ENCODE results near the gene ST7.
"Not testable (repeated sequence)": the region's sequence is repeated elsewhere in the genome, so short reads cannot be mapped to it uniquely, and the experiment has no call there.

ST7 gene, protein sequence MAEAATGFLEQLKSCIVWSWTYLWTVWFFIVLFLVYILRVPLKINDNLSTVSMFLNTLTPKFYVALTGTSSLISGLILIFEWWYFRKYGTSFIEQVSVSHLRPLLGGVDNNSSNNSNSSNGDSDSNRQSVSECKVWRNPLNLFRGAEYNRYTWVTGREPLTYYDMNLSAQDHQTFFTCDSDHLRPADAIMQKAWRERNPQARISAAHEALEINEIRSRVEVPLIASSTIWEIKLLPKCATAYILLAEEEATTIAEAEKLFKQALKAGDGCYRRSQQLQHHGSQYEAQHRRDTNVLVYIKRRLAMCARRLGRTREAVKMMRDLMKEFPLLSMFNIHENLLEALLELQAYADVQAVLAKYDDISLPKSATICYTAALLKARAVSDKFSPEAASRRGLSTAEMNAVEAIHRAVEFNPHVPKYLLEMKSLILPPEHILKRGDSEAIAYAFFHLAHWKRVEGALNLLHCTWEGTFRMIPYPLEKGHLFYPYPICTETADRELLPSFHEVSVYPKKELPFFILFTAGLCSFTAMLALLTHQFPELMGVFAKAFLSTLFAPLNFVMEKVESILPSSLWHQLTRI

GRCh38 chr7:116953372-116953905 is at the start of gene ST7:
Gene ST7 (plus strand): TSS chr7:116953501. CDS start chr7:116953541, 40 bp downstream.
- DNase-seq, result peak; percentile 36 to 73 (median 60)

- no peak for DNase-seq
Measured at GRCh38 chr7:116906391-116906790, 46.9 kb upstream of the ST7 start.

DNA sequence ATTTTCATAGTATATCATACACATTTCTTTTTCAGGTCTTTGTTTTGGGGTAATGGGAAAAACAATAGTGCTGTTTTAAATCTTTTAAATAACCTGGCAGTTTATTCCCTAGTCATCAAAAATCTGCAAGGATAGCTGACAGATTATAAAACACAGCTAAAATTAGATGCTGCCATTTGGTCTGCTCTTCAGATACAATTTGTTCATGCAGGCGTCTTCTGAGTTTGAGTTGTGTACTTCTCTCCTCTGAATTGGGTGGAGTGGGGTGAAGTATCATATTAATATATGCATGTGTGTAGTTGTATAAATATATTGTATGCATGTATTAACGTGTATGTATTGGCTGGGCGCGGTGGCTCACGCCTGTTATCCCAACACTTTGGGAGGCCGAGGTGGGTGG is 42.9 kb upstream of the ST7 start:
- DNase-seq, result no peak

DNA sequence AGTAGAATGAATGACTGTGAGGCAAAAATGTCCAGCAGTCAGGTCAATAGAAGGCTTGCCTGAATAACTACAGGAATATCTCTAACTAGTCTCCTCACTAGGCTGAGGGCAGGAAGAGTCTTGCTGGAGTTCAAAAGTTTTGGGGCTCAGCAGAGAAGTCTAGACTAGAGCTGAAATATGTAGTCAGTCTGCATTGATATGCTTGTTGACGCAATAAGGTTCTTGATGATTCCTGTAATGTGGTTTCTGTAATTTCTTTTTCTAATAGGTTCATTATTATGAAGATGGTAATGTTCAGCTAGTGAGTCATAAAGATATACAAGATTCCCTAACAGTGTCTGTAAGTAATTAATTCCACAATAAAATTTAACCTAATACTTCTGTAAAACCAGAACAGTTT is 41.5 kb upstream of the ST7 start:
- DNase-seq, result no peak

GRCh38 chr7:116912269-116912909 is 40.9 kb upstream of the ST7 start:
- no peak for DNase-seq

DNA sequence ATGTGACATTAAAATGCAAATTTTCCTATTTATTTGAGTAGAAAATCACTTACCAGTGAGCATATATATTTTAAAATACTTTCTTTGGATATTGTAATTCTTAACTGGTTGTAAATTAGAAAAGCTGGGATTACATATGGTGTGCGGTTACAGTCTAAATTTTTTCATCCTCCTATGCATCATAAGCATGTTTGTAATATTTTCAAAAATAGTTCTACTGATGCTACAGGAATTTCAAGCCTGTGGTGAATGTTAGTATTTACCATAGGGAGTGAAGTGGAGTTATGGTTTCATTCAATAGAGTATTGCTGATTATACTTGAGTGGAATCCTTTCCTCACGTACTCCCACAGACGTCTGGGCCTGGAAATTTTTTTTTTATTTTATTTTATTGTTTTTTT is 34.6 kb upstream of the ST7 start:
- no peak for DNase-seq

DNA sequence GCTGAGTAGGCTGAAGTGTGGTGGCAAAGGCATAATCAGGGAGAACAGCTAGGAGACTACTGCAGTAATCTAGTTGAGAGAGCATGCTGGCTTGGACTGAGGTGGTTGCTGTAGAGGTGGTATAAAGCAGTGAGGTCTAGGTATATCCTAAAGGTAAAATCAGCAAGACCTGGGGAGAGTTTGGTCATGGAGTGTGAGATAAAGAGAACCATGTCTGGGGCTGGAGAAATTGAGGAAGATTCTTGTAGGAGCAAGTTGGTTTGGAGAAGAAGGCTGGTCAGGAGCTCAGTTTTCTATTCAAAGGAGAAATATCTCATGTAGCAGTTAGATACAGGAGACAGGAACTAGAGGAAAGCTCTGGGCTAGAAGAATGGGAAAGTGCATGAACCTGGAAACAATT is 32.9 kb upstream of the ST7 start:
- no peak for DNase-seq

GRCh38 chr7:116922545-116922944 is 30.8 kb upstream of the ST7 start:
- no peak for DNase-seq

GRCh38 chr7:116924741-116925140 is 28.6 kb upstream of the ST7 start:
- DNase-seq, result no peak

DNA sequence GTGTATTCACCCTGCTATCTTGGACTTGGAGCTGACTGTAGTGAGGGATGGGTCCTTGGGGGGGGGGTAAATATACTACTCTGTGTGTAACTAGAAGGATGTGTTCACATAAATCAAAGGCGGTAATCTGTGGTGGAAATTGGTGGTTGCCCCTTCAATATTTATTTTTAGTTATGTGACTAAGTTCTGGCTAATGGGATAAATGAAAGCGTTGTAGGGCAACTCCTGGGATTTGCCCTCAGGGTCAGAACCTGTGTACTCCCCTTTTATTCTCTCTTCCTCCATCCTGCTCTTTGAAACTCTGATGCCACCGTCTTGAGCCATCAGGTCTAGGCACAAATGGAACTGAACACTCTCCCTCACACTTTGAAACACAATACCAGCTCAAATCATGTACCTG is 24.3 kb upstream of the ST7 start:
- DNase-seq, result no peak

DNA sequence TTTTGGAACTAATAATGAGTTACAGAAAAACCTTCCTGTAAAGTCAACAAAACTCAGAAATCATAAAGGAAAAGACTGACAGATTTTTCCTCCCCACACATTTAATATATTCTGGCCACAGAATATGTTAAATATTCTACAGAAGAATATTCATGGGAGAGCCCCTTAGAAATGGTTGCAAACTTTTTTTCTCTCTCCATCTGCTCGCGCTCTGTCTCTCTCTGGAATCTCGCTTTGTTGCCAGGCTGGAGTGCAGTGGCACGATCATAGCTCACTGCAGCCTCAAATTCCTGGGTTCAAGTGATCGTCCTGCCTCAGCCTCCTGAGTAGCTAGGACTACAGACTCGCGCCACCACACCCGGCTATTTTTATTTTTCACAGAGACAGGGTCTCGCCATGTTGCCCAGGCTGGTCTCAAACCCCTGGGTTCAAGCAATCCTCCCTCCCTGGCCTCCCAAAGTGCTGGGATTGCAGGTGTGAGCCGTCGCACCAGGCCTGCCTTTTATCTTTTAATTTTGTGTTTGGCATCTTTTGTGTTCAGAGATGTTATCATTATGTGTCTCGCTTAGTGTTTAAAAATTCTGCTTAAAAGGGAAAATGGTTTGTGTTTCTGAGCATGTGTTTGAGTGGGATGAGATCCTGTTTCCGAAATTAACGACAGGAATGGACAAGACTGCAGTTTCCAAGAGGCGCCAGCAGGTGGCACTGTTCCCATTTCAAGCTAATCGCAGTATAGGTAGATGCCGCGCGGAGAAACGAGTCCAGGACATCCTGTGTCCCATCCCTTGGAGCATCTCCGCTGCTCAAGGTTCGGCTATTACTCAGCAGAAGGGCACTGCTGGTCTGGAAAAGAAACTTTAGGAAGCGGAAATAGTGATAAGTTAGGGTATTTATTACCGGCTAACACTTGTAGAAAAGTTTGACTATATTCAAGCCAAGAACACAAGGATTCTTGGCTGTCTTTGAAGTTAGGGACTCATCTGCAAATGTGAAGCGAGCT is 23.1 kb upstream of the ST7 start:
- DNase-seq, result peak; percentile 21 to 79 (median 64)

GRCh38 chr7:116932566-116932965 is 20.7 kb upstream of the ST7 start:
- no peak for DNase-seq

GRCh38 chr7:116933465-116933864 is 19.8 kb upstream of the ST7 start:
- no peak for DNase-seq

- DNase-seq, result no peak
Measured at GRCh38 chr7:116934580-116934979, 18.7 kb upstream of the ST7 start.

GRCh38 chr7:116936844-116937243 is 16.5 kb upstream of the ST7 start:
- DNase-seq, result not testable (repeated sequence)

GRCh38 chr7:116938678-116939077 is 14.6 kb upstream of the ST7 start:
- DNase-seq, result no peak

GRCh38 chr7:116940689-116941370 is 12.5 kb upstream of the ST7 start:
- DNase-seq, result no peak

DNA sequence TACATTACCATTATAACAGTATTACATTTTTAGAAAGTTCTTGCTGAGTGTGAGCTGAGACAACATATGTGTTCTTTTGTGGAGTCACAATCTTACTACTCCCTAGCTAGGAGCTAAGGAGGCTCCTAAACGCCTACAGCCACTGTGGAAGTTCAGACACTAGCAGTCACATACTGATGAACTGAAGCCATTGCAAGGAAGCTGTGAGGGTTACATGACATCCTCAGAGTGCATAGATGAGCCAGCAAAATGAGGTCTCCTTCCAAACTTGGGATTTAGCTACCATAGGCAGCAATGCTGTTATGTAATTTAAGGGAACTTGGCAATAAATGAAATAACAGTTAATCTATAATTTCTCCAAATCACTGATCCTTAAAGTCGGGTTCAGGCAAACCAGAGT is 10.8 kb upstream of the ST7 start:
- no peak for DNase-seq

DNA sequence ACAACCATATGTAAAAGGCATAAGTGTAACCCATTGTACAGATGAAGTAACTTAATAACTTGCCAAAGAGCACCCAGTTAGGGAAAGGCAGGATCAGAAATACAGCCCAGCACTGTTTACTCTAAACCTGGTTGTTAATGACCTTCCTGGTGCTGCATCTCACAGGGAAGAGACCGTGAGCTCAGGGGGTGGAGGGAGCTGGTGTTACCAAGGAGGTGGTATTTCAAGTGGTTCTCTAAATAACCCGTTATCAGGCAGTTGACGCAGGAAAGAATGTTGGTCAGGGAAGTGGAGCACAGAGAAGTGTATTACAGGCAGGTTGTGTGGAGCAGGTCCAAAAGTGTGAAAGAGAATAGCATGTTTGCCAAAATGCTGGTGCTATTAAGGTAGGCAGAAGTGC is 4.4 kb upstream of the ST7 start:
- DNase-seq, result no peak

DNA sequence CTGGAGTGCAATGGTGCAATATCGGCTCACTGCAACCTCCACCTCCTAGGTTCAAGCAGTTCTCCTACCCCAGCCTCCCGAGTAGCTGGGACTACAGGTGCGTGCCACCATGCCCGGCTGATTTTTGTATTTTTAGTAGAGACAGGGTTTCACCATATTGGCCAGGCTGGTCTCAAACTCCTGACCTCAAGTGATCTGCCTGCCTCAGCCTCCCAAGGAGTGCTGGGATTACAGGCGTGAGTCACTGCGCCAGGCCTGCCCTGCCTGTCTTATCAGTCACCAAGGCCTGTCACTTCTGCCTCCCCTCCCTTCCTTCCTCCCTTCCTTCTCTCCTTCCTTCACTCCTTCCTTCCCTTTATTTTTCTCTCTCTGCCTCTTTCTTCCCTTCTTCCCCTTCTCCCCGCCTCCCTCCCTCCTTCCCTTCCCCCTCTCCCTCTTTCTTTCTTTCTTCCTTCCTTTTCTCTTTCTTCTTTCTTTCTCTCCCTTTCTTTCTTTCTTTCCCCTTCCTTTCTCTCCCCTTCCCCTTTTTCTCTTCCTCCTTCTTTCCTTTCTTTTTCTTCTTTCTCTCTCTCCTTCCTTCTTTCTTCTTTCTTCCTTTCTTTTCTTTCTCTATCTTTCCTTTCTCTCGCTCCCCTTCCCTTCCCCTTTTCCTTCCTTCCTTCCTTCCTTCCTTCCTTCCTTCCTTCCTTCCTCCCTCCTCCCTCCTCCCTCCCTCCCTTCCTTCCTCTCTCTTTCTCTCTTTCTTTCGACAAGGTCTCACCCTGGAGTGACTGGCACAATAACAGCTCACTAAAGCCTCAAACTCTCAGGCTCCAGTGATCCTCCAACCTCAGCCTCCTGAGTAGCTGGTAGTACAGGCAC is 3.1 kb upstream of the ST7 start:
- DNase-seq, result no peak

DNA sequence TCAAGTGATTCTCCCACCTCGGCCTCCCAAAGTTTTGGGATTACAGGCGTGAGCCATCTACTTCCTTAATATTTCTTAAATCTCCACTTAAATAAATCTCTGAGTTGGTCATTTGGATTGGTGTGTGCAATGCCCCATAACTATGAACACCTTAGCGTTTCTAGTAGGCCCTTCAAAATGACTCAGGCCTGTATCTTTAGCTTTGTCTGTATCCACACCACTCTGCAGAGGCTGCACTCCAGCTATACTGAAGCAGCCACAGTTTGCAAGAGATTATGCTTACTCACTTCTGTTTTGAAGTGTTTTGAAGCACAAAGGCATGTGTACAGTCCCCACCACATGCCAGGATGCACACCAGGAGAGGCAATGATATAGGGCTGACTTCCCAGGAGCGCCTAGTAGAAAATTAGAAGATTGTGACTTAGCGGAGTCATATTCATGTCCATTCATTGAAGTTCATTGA is 2.4 kb upstream of the ST7 start:
- no peak for DNase-seq

Measured in stimulated activated naive CD4-positive, alpha-beta T cell (primary cell).